ENCODE results near the gene GTSE1.
"Not testable (repeated sequence)": the region's sequence is repeated elsewhere in the genome, so short reads cannot be mapped to it uniquely, and the experiment has no call there.

DNA sequence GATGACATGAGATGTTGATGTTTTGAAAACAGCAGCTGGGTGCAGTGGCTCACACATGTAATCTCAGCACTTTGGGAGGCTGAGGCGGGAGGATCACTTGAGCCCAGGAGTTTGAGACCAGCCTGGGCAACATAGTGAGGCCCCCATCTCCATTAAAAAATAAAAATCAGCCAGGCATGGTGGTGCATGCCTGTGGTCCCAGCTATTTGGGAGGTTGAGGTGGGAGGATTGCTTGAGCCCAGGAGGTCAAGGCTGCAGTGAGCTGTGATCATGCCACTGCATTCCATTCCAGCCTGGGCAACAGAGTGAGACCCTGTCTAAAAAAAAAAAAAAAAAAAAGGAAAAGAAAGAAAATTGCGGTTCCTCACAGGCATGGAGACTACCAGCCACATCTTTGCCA, 16.2 kb downstream of the GTSE1 start:
- TF ChIP-seq ZFP3 (CRISPR knock-in tag; IDR thresholded peaks at IDR 0.05); PPARA (CRISPR knock-in tag; IDR thresholded peaks at IDR 0.05; ENCODE audit: borderline replicate concordance); BACH2 (CRISPR knock-in tag; IDR thresholded peaks at IDR 0.05; ENCODE audit: borderline replicate concordance); SNAI2 (CRISPR knock-in tag; IDR thresholded peaks at IDR 0.05); TCF4 (CRISPR knock-in tag; IDR thresholded peaks at IDR 0.05; ENCODE audit: borderline replicate concordance); ZNF70 (CRISPR knock-in tag; IDR thresholded peaks at IDR 0.05): not testable (repeated sequence)
- TF ChIP-seq, protein P1, sequence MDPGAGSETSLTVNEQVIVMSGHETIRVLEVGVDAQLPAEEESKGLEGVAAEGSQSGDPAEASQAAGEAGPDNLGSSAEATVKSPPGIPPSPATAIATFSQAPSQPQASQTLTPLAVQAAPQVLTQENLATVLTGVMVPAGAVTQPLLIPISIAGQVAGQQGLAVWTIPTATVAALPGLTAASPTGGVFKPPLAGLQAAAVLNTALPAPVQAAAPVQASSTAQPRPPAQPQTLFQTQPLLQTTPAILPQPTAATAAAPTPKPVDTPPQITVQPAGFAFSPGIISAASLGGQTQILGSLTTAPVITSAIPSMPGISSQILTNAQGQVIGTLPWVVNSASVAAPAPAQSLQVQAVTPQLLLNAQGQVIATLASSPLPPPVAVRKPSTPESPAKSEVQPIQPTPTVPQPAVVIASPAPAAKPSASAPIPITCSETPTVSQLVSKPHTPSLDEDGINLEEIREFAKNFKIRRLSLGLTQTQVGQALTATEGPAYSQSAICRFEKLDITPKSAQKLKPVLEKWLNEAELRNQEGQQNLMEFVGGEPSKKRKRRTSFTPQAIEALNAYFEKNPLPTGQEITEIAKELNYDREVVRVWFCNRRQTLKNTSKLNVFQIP (CRISPR knock-in tag; IDR thresholded peaks at IDR 0.05; ENCODE audit: borderline replicate concordance, low read depth) = not testable (repeated sequence)

All from SK-N-SH treated with all-trans-retinoic acid at 6 μM for 48 hours (cell line).